ENCODE results near the gene GPR137B.

The GPR137B gene

DNA sequence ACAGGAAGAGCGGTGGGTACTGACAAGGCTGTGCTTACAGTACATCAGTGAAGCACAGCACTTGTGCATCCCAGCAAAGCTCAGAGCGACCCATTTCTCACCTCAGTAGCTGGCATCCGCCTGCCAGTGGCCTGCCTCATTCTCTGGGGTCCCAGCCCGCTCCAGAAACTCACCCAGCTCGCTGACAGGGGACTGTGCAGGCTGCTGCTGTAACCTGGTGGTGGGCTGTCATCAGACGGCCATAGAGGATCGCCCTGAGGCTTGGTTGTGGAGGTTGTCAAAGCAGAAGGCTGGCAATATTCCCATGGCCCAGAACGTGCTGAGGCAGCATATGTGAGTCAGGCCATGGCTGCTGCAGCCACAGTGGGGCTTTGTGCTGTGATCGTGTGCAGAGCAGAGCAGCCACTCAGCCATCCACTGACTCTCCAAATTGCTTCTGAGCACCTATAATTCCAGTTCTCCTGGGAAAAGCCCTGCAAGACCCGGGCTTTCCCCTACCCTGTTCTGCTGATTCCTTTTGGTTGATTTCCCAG is 13.6 kb upstream of the GPR137B start:
- no peaks in the 10 kb centered on the region for H4K20me1 ChIP-seq (ENCODE audit: low read depth, low read length)
- H3F3A ChIP-seq (ENCODE audit: insufficient read depth): no peaks in the 10 kb centered on the region
- H2AFZ ChIP-seq (ENCODE audit: low read depth, low read length, severe bottlenecking): no peak overlapping the region
- no peak for TF ChIP-seq EZH2phosphoT487 (conservative IDR thresholded peaks at IDR 0.05; ENCODE audit: low read length)
- TF ChIP-seq, protein P1, sequence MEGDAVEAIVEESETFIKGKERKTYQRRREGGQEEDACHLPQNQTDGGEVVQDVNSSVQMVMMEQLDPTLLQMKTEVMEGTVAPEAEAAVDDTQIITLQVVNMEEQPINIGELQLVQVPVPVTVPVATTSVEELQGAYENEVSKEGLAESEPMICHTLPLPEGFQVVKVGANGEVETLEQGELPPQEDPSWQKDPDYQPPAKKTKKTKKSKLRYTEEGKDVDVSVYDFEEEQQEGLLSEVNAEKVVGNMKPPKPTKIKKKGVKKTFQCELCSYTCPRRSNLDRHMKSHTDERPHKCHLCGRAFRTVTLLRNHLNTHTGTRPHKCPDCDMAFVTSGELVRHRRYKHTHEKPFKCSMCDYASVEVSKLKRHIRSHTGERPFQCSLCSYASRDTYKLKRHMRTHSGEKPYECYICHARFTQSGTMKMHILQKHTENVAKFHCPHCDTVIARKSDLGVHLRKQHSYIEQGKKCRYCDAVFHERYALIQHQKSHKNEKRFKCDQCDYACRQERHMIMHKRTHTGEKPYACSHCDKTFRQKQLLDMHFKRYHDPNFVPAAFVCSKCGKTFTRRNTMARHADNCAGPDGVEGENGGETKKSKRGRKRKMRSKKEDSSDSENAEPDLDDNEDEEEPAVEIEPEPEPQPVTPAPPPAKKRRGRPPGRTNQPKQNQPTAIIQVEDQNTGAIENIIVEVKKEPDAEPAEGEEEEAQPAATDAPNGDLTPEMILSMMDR (IDR thresholded peaks at IDR 0.05; ENCODE audit: insufficient read depth, low read length, poor library complexity, severe bottlenecking): no peak
- H3K27me3 ChIP-seq (ENCODE audit: low read length): no peaks in the 10 kb centered on the region
- H3K9me3 ChIP-seq (ENCODE audit: insufficient read depth, low read length): no peaks in the 10 kb centered on the region
- H3K36me3 ChIP-seq (ENCODE audit: low read length): no peaks in the 10 kb centered on the region
- no peaks in the 10 kb centered on the region for H3K79me2 ChIP-seq (ENCODE audit: insufficient read depth, low read length)
- H3K9ac ChIP-seq (ENCODE audit: low read length): no peak overlapping the region
- H3K27ac ChIP-seq (ENCODE audit: low read depth, low read length): no peak overlapping the region
- H3K4me3 ChIP-seq (ENCODE audit: insufficient read depth, low read length, poor library complexity, severe bottlenecking): no peak overlapping the region
- H3K9me2 ChIP-seq (replicated peaks; ENCODE audit: insufficient read depth, low read length): no peaks in the 10 kb centered on the region
- no peak overlapping the region for H3K4me2 ChIP-seq (ENCODE audit: low read depth, low read length, poor library complexity, severe bottlenecking)

DNA sequence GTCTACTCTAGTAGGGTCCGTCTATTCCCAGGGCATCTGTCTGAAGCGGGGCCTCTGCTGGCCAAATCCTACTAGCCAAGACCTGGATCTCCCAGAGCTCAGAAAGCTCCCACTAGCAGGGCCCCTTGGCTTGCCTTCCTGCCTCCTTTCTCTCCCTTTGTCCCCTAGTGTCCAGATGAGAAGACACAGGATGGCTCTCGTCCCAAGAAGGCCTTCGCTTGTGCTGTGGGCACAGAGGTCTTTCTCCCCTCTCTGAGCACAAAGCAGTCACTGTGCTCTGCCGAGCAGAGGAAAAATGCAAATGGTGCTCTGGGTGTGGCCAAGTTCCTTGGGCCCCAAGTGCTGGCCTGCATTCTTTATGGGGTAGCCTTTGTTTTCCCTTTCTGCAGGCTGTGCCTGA is 13.0 kb upstream of the GPR137B start:
- H4K20me1 ChIP-seq (ENCODE audit: low read depth, low read length): no peaks in the 10 kb centered on the region
- no peak overlapping the region for H3K27ac ChIP-seq (ENCODE audit: low read depth, low read length)
- H3K9me3 ChIP-seq (ENCODE audit: insufficient read depth, low read length): no peaks in the 10 kb centered on the region
- no peak for TF ChIP-seq EZH2phosphoT487 (conservative IDR thresholded peaks at IDR 0.05; ENCODE audit: low read length)
- TF ChIP-seq, protein P1 (IDR thresholded peaks at IDR 0.05; ENCODE audit: insufficient read depth, low read length, poor library complexity, severe bottlenecking): no peak
- H3K4me3 ChIP-seq (ENCODE audit: insufficient read depth, low read length, poor library complexity, severe bottlenecking): no peak overlapping the region
- no peaks in the 10 kb centered on the region for H3K79me2 ChIP-seq (ENCODE audit: insufficient read depth, low read length)
- H3K9me2 ChIP-seq (replicated peaks; ENCODE audit: insufficient read depth, low read length): no peaks in the 10 kb centered on the region
- no peak overlapping the region for H3K9ac ChIP-seq (ENCODE audit: low read length)
- no peaks in the 10 kb centered on the region for H3K27me3 ChIP-seq (ENCODE audit: low read length)
- no peak overlapping the region for H3K4me2 ChIP-seq (ENCODE audit: low read depth, low read length, poor library complexity, severe bottlenecking)
- H3K36me3 ChIP-seq (ENCODE audit: low read length): no peaks in the 10 kb centered on the region
- H3F3A ChIP-seq (ENCODE audit: insufficient read depth): no peaks in the 10 kb centered on the region
- no peak overlapping the region for H2AFZ ChIP-seq (ENCODE audit: low read depth, low read length, severe bottlenecking)

DNA sequence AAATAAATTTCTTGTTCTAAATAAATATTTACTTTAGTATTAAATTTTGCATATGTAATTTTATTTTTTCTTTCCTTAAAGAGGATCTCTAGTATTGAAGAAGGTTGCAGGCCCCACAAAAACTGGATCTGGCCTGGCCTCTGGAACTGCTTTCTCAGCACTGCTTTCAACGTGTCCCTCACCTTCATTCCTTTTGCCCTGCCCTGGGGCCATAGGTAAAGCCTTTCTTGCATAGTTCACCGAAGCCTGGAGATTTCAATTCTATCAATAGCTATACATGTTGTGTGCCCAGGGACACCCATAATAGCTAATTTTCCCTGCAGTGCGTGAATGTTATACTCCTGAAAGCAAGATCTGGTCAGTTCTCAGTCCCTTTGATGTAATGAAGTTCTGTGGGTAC is 12.0 kb upstream of the GPR137B start:
- TF ChIP-seq, protein P1 (IDR thresholded peaks at IDR 0.05; ENCODE audit: insufficient read depth, low read length, poor library complexity, severe bottlenecking): no peak
- no peak for TF ChIP-seq EZH2phosphoT487 (conservative IDR thresholded peaks at IDR 0.05; ENCODE audit: low read length)
- H3K9me3 ChIP-seq (ENCODE audit: insufficient read depth, low read length): no peaks in the 10 kb centered on the region

More for the DNA sequence above, 12.0 kb upstream of the GPR137B start:
- H3K79me2 ChIP-seq (ENCODE audit: insufficient read depth, low read length): no peaks in the 10 kb centered on the region
- no peak overlapping the region for H3K9ac ChIP-seq (ENCODE audit: low read length)
- no peak overlapping the region for H2AFZ ChIP-seq (ENCODE audit: low read depth, low read length, severe bottlenecking)
- no peaks in the 10 kb centered on the region for H3K36me3 ChIP-seq (ENCODE audit: low read length)
- H3K27ac ChIP-seq (ENCODE audit: low read depth, low read length): no peak overlapping the region
- no peaks in the 10 kb centered on the region for H3F3A ChIP-seq (ENCODE audit: insufficient read depth)
- H3K9me2 ChIP-seq (replicated peaks; ENCODE audit: insufficient read depth, low read length): no peaks in the 10 kb centered on the region
- no peaks in the 10 kb centered on the region for H4K20me1 ChIP-seq (ENCODE audit: low read depth, low read length)
- no peaks in the 10 kb centered on the region for H3K27me3 ChIP-seq (ENCODE audit: low read length)
- no peak overlapping the region for H3K4me3 ChIP-seq (ENCODE audit: insufficient read depth, low read length, poor library complexity, severe bottlenecking)
- no peak overlapping the region for H3K4me2 ChIP-seq (ENCODE audit: low read depth, low read length, poor library complexity, severe bottlenecking)

All from SU-DHL-6 (cell line).